H9 (cell line): Measurements from ENCODE around the gene HP1BP3. TPM values are rescaled to one million over a fixed set of nuclear protein-coding genes. Genes with fewer than 3 reads are reported as not detected.
"Not testable (repeated sequence)": the region's sequence is repeated elsewhere in the genome, so short reads cannot be mapped to it uniquely, and the experiment has no call there.

ENCODE experiments used
- DNase-seq: peaks from one replicate; pipeline ENCODE4 v3.0.0-alpha.2; 2017
- H2AFZ ChIP-seq: one replicate; pipeline ENCODE4 v1.6.1; 2013; ENCODE audit warnings: mild to moderate bottlenecking, low read length, control low read depth, moderate library complexity
- H2AK5ac ChIP-seq: 2 replicates; pipeline ENCODE4 v1.6.1; 2013; ENCODE audit warnings: low read length, control low read depth, mixed read lengths; ENCODE audit not compliant: insufficient read length
- H2BK120ac ChIP-seq: one replicate; pipeline ENCODE4 v1.6.1; 2013; ENCODE audit warnings: low read depth, mild to moderate bottlenecking, low read length, control low read depth, inconsistent platforms; ENCODE audit not compliant: poor library complexity, severe bottlenecking
- H2BK12ac ChIP-seq: 2 replicates; pipeline ENCODE4 v1.6.1; 2013; ENCODE audit warnings: low read length, control low read depth, mixed read lengths, low read depth; ENCODE audit not compliant: insufficient read length
- H2BK15ac ChIP-seq: 2 replicates; pipeline ENCODE4 v1.6.1; 2013; ENCODE audit warnings: low read depth, low read length, control low read depth
- H2BK20ac ChIP-seq: one replicate; pipeline ENCODE4 v1.6.1; 2013; ENCODE audit warnings: low read depth, mild to moderate bottlenecking, low read length, control low read depth, inconsistent platforms; ENCODE audit not compliant: poor library complexity, severe bottlenecking
- H2BK5ac ChIP-seq: 2 replicates; pipeline ENCODE4 v1.6.1; 2013; ENCODE audit warnings: low read length, control low read depth, mixed read lengths; ENCODE audit not compliant: insufficient read length
- H3K14ac ChIP-seq: 2 replicates; pipeline ENCODE4 v1.6.1; 2013; ENCODE audit warnings: low read length, control low read depth; ENCODE audit not compliant: insufficient read depth
- H3K18ac ChIP-seq: 2 replicates; pipeline ENCODE4 v1.6.1; 2013; ENCODE audit warnings: low read depth, mild to moderate bottlenecking, mixed read lengths, low read length, control low read depth; ENCODE audit not compliant: insufficient read length
- H3K23ac ChIP-seq: 2 replicates; pipeline ENCODE4 v1.6.1; 2013; ENCODE audit warnings: low read length, control low read depth, mixed read lengths, low read depth; ENCODE audit not compliant: insufficient read length
- H3K23me2 ChIP-seq: 2 replicates; pipeline ENCODE4 v1.6.1; 2013; ENCODE audit warnings: low read depth, mild to moderate bottlenecking, mixed read lengths, low read length, control low read depth; ENCODE audit not compliant: insufficient read length, poor library complexity, severe bottlenecking
- H3K27ac ChIP-seq: 2 replicates; pipeline ENCODE4 v1.5.1; 2013; ENCODE audit warnings: low read length, control low read depth, mixed read lengths, low read depth; ENCODE audit not compliant: insufficient read length
- H3K27me3 ChIP-seq: 2 replicates; pipeline ENCODE4 v1.6.1; 2013; ENCODE audit warnings: low read length, control low read depth, inconsistent platforms; ENCODE audit not compliant: insufficient read depth
- H3K4ac ChIP-seq: 2 replicates; pipeline ENCODE4 v1.6.1; 2013; ENCODE audit warnings: low read depth, mild to moderate bottlenecking, control low read depth, inconsistent platforms, low read length, moderate library complexity
- H3K4me1 ChIP-seq: 2 replicates; pipeline ENCODE4 v1.6.1; 2013; ENCODE audit warnings: low read length, control low read depth, inconsistent platforms; ENCODE audit not compliant: insufficient read depth
- H3K4me2 ChIP-seq: 2 replicates; pipeline ENCODE4 v1.6.1; 2013; ENCODE audit warnings: low read length, control low read depth, mixed read lengths; ENCODE audit not compliant: insufficient read length, insufficient read depth
- H3K56ac ChIP-seq: 2 replicates; pipeline ENCODE4 v1.6.1; 2013; ENCODE audit warnings: low read depth, mild to moderate bottlenecking, mixed read lengths, low read length, control low read depth; ENCODE audit not compliant: insufficient read length
- H3K79me1 ChIP-seq: 2 replicates; pipeline ENCODE4 v1.6.1; 2013; ENCODE audit warnings: low read depth, mild to moderate bottlenecking, moderate library complexity, low read length, control low read depth, inconsistent platforms; ENCODE audit not compliant: insufficient read depth, poor library complexity, severe bottlenecking
- H3K79me2 ChIP-seq: 2 replicates; pipeline ENCODE4 v1.6.1; 2013; ENCODE audit warnings: low read length, control low read depth, inconsistent platforms; ENCODE audit not compliant: insufficient read depth
- H3K9ac ChIP-seq: 2 replicates; pipeline ENCODE4 v1.6.1; 2013; ENCODE audit warnings: low read length, control low read depth, mixed read lengths; ENCODE audit not compliant: insufficient read length; ENCODE audit errors: extremely low read depth
- H3K9me3 ChIP-seq: one replicate; pipeline ENCODE4 v1.6.1; 2013; ENCODE audit warnings: low read depth, low read length, inconsistent platforms; ENCODE audit not compliant: control insufficient read depth
- H3T11ph ChIP-seq: one replicate; pipeline ENCODE4 v1.6.1; 2013; ENCODE audit warnings: mild to moderate bottlenecking, low read length, control low read depth, inconsistent platforms
- H4K20me1 ChIP-seq: one replicate; pipeline ENCODE4 v1.6.1; 2013; ENCODE audit not compliant: control insufficient read depth, insufficient read length, insufficient read depth
- H4K5ac ChIP-seq: 2 replicates; pipeline ENCODE4 v1.6.1; 2013; ENCODE audit warnings: low read depth, mild to moderate bottlenecking, mixed read lengths, low read length, control low read depth; ENCODE audit not compliant: insufficient read length
- H4K8ac ChIP-seq: replicated peaks from 2 replicates; pipeline ENCODE4 v1.6.1; 2013; ENCODE audit warnings: low read length, control low read depth, mixed read lengths, low read depth; ENCODE audit not compliant: insufficient read length
- H4K91ac ChIP-seq: 2 replicates; pipeline ENCODE4 v1.6.1; 2013; ENCODE audit warnings: low read depth, mild to moderate bottlenecking, moderate library complexity, mixed read lengths, low read length, control low read depth; ENCODE audit not compliant: insufficient read length
- H3K27ac Mint-ChIP-seq, 3 experiments: 2 replicates in 2 of 3; 3 replicates in 1 of 3; pipeline ENCODE4 v1.8.0; 2020 to 2021; ENCODE audit warnings: mixed read lengths in 3 of 3, mild to moderate bottlenecking in 1 of 3, moderate library complexity in 1 of 3
- H3K27me3 Mint-ChIP-seq: 2 replicates; pipeline ENCODE4 v1.8.0; 2021; ENCODE audit warnings: low read depth, mild to moderate bottlenecking, moderate library complexity, mixed read lengths
- H3K36me3 Mint-ChIP-seq, 3 experiments: 2 replicates in 2 of 3; 3 replicates in 1 of 3; pipeline ENCODE4 v1.8.0; 2020 to 2021; ENCODE audit warnings: low read depth in 3 of 3, mixed read lengths in 3 of 3; ENCODE audit not compliant: insufficient read depth in 1 of 3
- H3K4me1 Mint-ChIP-seq, 2 experiments: 2 replicates each; pipeline ENCODE4 v1.8.0; 2020; ENCODE audit warnings: mixed read lengths in 2 of 2
- H3K4me3 Mint-ChIP-seq, 2 experiments: 2 replicates in 1 of 2; 3 replicates in 1 of 2; pipeline ENCODE4 v1.8.0; 2020 to 2021; ENCODE audit warnings: mild to moderate bottlenecking in 2 of 2, mixed read lengths in 2 of 2, moderate library complexity in 1 of 2
- H3K9me3 Mint-ChIP-seq, 2 experiments: 2 replicates in 1 of 2; 3 replicates in 1 of 2; pipeline ENCODE4 v1.8.0; 2020; ENCODE audit warnings: mild to moderate bottlenecking in 2 of 2, mixed read lengths in 2 of 2, moderate library complexity in 1 of 2
- CTCF ChIP-seq: fragments of 200-600 bp; sonication (generic); conservative IDR thresholded peaks from 3 replicates; pipeline ENCODE4 v1.8.0; 2021; ENCODE audit warnings: antibody characterized with exemption, mild to moderate bottlenecking
- WGBS: extraction: QIAGEN DNeasy Blood & Tissue Kit; methylation state at CpG from one replicate; pipeline ENCODE4 v1.1.7; 2013; ENCODE audit warnings: missing lambda C conversion rate, low lambda C conversion rate, mixed read lengths; ENCODE audit not compliant: insufficient read length; ENCODE audit errors: extremely low coverage; 5-methylcytosine and 5-hydroxymethylcytosine counted together
- total RNA-seq: library from RNA; stranded (reverse); gene quantifications from 2 replicates; pipeline ENCODE4 v1.2.1, GENCODE V29; 2021

HP1BP3 gene
- total RNA-seq, 1 experiment from 2014 or later = 127 TPM

DNA sequence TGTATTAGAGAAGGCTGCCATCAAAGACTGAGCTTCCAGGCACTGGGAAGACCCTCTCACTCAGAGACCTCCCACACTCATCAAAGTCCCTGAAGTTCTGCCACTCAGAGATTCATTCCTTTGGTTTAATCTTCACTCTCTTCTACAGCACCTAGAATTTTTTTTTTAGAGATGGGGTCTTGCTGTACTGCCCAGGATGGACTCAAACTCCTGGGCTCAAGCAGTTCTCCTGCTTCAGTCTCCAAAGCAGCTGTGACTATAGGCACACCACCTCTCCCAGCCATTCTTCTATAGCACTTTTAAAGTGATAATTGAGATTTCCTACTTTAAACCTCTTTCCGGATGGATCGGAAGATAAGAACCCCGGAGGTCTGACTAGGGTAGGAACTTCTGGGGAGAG, 3.7 kb upstream of the HP1BP3 start:
- no CpG with 5 or more reads among the region's 3 CpGs for WGBS
- H3T11ph ChIP-seq = no peak overlapping the region
- no peaks in the 10 kb centered on the region for H3K79me1 ChIP-seq
- H3K4me1 Mint-ChIP-seq = peaks cover 7 to 9% of the 10 kb centered on the region in 2 experiments
- H3K27me3 Mint-ChIP-seq = peaks cover 2% of the 10 kb centered on the region; the same call in 1 of the 2 replicates
- no peak overlapping the region for H4K91ac ChIP-seq
- no peak overlapping the region; a peak in 1 of 5 replicates for H3K4me3 Mint-ChIP-seq
- H3K79me2 ChIP-seq = no peaks in the 10 kb centered on the region; the same call in 1 of the 2 replicates
- H2AFZ ChIP-seq = no peak overlapping the region
- no peak overlapping the region for H2AK5ac ChIP-seq
- no peak overlapping the region for H2BK5ac ChIP-seq
- no peak for DNase-seq
- H3K4me1 ChIP-seq = no peaks in the 10 kb centered on the region
- peaks cover 8% of the 10 kb centered on the region for H3K23me2 ChIP-seq
- H3K27ac ChIP-seq = no peak overlapping the region
- H3K4me2 ChIP-seq = no peak overlapping the region
- H3K9me3 Mint-ChIP-seq = no peaks in the 10 kb centered on the region; a peak in 1 of 5 replicates
- no peaks in the 10 kb centered on the region for H3K27me3 ChIP-seq
- no peak overlapping the region for H3K4ac ChIP-seq
- no peak overlapping the region for H3K14ac ChIP-seq
- no peak for TF ChIP-seq CTCF
- no peak overlapping the region for H3K23ac ChIP-seq
- peaks cover 0 to under 1% (median 0%) of the 10 kb centered on the region in 3 experiments; a peak in 2 of 7 replicates for H3K36me3 Mint-ChIP-seq
- no peak overlapping the region for H2BK15ac ChIP-seq
- no peak overlapping the region for H4K5ac ChIP-seq
- no peak overlapping the region for H4K8ac ChIP-seq
- H3K9me3 ChIP-seq = no peaks in the 10 kb centered on the region
- no peak overlapping the region for H3K9ac ChIP-seq
- H3K18ac ChIP-seq = no peak overlapping the region
- H3K27ac Mint-ChIP-seq = no peak overlapping the region
- no peak overlapping the region for H3K56ac ChIP-seq
- H2BK20ac ChIP-seq = no peak overlapping the region
- H4K20me1 ChIP-seq = no peaks in the 10 kb centered on the region
- H2BK12ac ChIP-seq = no peak overlapping the region
- H2BK120ac ChIP-seq = no peak overlapping the region

- H3K27me3 Mint-ChIP-seq, H2AK5ac ChIP-seq, H2AFZ ChIP-seq, H3K36me3 Mint-ChIP-seq, DNase-seq, H2BK5ac ChIP-seq, H2BK20ac ChIP-seq, H2BK12ac ChIP-seq, H3K9me3 ChIP-seq, H3K18ac ChIP-seq, H3T11ph ChIP-seq, H3K79me1 ChIP-seq, H3K27ac ChIP-seq, H4K5ac ChIP-seq, H3K27me3 ChIP-seq, H3K14ac ChIP-seq, H3K4me1 ChIP-seq, H3K4me3 Mint-ChIP-seq, H3K23ac ChIP-seq, H2BK120ac ChIP-seq, H3K9me3 Mint-ChIP-seq, H3K79me2 ChIP-seq, H3K4ac ChIP-seq, H2BK15ac ChIP-seq, H3K9ac ChIP-seq, H4K91ac ChIP-seq, H3K27ac Mint-ChIP-seq, H4K20me1 ChIP-seq, H3K4me2 ChIP-seq, H3K23me2 ChIP-seq, H3K56ac ChIP-seq, H4K8ac ChIP-seq: not testable (repeated sequence)
- no CpG with 5 or more reads among the region's 9 CpGs for WGBS
- H3K4me1 Mint-ChIP-seq = peaks cover 15 to 20% of the 10 kb centered on the region in 2 experiments
Measured at GRCh38 chr1:20789598-20789997, 2.5 kb upstream of the HP1BP3 start.
